Psoas muscle (tissue), 8 donors: Measurements from ENCODE around the gene TTC19. TPM values are rescaled to one million over a fixed set of nuclear protein-coding genes. Genes with fewer than 3 reads are reported as not detected.
"Not testable (repeated sequence)": the region's sequence is repeated elsewhere in the genome, so short reads cannot be mapped to it uniquely, and the experiment has no call there.

ENCODE experiments used
- ATAC-seq, 4 donors: fragments of 200-7000 bp; cut with Tn5 transposase; one replicate each; pipeline ENCODE4 v1.9.1; 2020; ENCODE audit warnings: moderate library complexity in 3 of 4, mild to moderate bottlenecking in 2 of 4
- DNase-seq, 2 donors: peaks; one replicate each; pipeline ENCODE4 v3.0.0-alpha.2; 2020
- H3K27ac ChIP-seq: fragments of 200-600 bp; one replicate; pipeline ENCODE4 v1.8.0; 2022
- H3K27me3 ChIP-seq, 3 donors: fragments of 200-600 bp in 1 of 3; one replicate each; pipeline versions ENCODE4 v1.6.1 to v1.8.0; 2013 to 2022; ENCODE audit warnings: low read length in 2 of 3, mild to moderate bottlenecking in 2 of 3, moderate library complexity in 1 of 3; ENCODE audit not compliant: insufficient read depth in 3 of 3
- H3K36me3 ChIP-seq, 2 donors: fragments of 200-600 bp in 1 of 2; one replicate each; pipeline versions ENCODE4 v1.6.1 to v1.8.0; 2013 to 2022; ENCODE audit warnings: low read depth in 1 of 2, mild to moderate bottlenecking in 1 of 2, moderate library complexity in 1 of 2; ENCODE audit not compliant: insufficient read depth in 1 of 2
- H3K4me1 ChIP-seq: fragments of 200-600 bp; one replicate; pipeline ENCODE4 v1.8.0; 2022
- H3K4me3 ChIP-seq: fragments of 200-600 bp; one replicate; pipeline ENCODE4 v1.8.0; 2022; ENCODE audit warnings: mild to moderate bottlenecking
- H3K9me3 ChIP-seq: fragments of 200-600 bp; one replicate; pipeline ENCODE4 v1.8.0; 2022
- WGBS, 3 donors: extraction: QIAGEN DNeasy Blood & Tissue Kit; methylation state at CpG; one replicate each; pipeline versions ENCODE4 v1.1.6 to v1.1.7; 2013; 5-methylcytosine and 5-hydroxymethylcytosine counted together
- intact Hi-C, 2 donors: fragments of 100-400 bp; cut with DNase I; formaldehyde crosslinking; loops; one replicate each; pipeline versions ENCODE4 v1.11.0 to v1.14.2; 2022
- polyA plus RNA-seq, 3 donors: library from polyadenylated mRNA; stranded (reverse); fragments of 200-250 nt; gene quantifications; one replicate each; pipeline ENCODE4 v1.2.3, GENCODE V29; 2013
- total RNA-seq, 4 donors: library from RNA; stranded (reverse); fragmentation: NEBNext Ultra II Directional in 2 of 4; extraction: Animal tissue kit (Norgen Biotek cat#: 25700) in 2 of 4; gene quantifications; one replicate each; pipeline versions ENCODE4 v1.2.1 to v1.2.4, GENCODE V29; 2021 to 2023
- TF ChIP-seq, protein P1 (sequence below): fragments of 200-600 bp; IDR thresholded peaks from one replicate; pipeline ENCODE4 v1.8.0; 2022; ENCODE audit warnings: antibody characterized with exemption
- donor health status: healthy with polysubstance abuse.
- donor health status: DM: no; HTN: no; CAD: no; lungs with moderate emphysema.
- donor health status: Bipolar disorder and iron deficiency.
- donor health status: healthy.
- donor health status: DM: yes; HTN: yes; CAD: no.
- donor health status: DM: no; HTN: no; CAD: no.
- donor health status: DM: no; HTN: no; CAD: no.
- donor health status: DM: yes; HTN: yes; CAD: no.

Gene TTC19
- total and polyA plus RNA-seq, 7 donors = 16.5 to 34.2 (median 27.2) TPM

DNA sequence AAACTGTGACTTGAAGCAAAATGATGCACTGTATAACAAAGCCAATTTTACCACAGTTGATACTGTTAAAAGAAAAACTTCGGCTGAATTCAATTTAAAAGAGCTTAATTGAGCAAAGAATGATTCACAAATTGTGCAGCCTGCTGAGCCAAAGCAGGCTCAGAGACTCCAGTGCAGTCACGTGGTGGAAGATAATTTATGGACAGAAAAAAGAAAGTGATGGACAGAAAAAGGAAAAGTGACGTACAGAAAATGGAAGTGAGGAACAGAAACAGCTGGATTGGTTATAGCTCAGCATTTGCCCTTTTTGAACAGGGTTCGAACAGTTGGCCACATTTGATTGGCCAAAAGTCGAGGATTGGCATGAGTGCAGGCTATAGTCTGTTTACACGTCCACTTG, 25.8 kb upstream of the TTC19 start:
- no peak for ATAC-seq
- 77 to 85% (median 82%) methylated on average over 6 of the region's 6 CpGs for WGBS, 3 donors

DNA sequence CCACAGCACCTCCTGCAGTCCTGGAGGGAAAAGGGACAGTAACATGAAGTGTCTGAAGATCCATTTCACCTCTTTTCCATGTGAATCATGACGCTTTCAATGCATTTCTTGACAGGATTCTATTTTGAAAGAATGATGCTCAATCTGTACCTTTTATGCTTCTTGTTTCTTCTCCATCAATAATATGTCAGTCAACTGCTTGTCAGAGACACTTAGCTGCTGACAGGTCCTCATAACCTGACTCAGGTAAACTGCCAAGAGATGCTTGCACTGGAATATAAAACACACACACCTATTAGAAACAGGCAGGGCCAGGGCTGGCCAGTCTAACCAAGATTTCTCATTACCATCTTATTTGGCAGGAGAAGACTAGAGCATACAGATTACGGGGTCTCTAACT, 21.7 kb upstream of the TTC19 start:
- WGBS, 3 donors = 93 to 96% (median 95%) methylated on average over 2 of the region's 2 CpGs
- TF ChIP-seq, protein P1, sequence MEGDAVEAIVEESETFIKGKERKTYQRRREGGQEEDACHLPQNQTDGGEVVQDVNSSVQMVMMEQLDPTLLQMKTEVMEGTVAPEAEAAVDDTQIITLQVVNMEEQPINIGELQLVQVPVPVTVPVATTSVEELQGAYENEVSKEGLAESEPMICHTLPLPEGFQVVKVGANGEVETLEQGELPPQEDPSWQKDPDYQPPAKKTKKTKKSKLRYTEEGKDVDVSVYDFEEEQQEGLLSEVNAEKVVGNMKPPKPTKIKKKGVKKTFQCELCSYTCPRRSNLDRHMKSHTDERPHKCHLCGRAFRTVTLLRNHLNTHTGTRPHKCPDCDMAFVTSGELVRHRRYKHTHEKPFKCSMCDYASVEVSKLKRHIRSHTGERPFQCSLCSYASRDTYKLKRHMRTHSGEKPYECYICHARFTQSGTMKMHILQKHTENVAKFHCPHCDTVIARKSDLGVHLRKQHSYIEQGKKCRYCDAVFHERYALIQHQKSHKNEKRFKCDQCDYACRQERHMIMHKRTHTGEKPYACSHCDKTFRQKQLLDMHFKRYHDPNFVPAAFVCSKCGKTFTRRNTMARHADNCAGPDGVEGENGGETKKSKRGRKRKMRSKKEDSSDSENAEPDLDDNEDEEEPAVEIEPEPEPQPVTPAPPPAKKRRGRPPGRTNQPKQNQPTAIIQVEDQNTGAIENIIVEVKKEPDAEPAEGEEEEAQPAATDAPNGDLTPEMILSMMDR = no peak

More for the DNA sequence above, 25.8 kb upstream of the TTC19 start:
- Histone ChIP-seq H3K27me3 (no peaks in the 10 kb centered on the region), H3K9me3 (no peaks in the 10 kb centered on the region), H3K27ac (no peak overlapping the region), H3K4me1 (no peaks in the 10 kb centered on the region), H3K36me3 (peaks cover 9 to 44% of the 10 kb centered on the region in 2 donors), H3K4me3 (no peak overlapping the region)
- DNase-seq = no peak
- intact Hi-C loops = no loop called here
- TF ChIP-seq, protein P1 = no peak

DNA sequence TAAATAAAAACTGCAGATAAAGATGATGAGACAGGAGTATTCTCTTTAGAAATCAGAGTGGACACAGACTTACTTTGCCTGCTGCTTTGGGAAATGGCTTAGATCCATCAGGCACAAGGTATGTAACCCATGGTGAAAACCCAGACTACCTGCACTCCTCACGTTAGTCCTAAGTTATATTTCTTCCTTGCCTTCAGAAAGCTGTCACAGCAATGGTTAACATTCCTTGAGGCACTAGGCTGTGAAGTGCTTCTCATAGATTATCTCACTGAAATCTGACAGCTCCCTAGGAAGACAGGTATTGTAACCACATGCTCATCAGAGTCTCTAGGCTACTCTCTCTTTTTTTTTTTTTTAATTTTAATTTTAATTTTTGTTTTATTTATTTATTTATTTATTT, 21.0 kb upstream of the TTC19 start:
- intact Hi-C loops = no loop called here
- Histone ChIP-seq H3K9me3 (no peaks in the 10 kb centered on the region), H3K27ac (no peak overlapping the region), H3K27me3 (no peaks in the 10 kb centered on the region), H3K36me3 (peaks cover 23 to 79% of the 10 kb centered on the region in 2 donors), H3K4me3 (no peak overlapping the region), H3K4me1 (no peaks in the 10 kb centered on the region)
- ATAC-seq (no peak), DNase-seq (no peak)
- TF ChIP-seq, protein P1 = no peak
- 83 to 96% (median 84%) methylated on average over 1 of the region's 1 CpG for WGBS, 3 donors

More for the DNA sequence above, 21.7 kb upstream of the TTC19 start:
- no peak for ATAC-seq
- no peaks in the 10 kb centered on the region for H3K4me1 ChIP-seq
- H3K36me3 ChIP-seq = peaks cover 23 to 74% of the 10 kb centered on the region in 2 donors
- intact Hi-C loops = no loop called here
- H3K4me3 ChIP-seq = no peak overlapping the region
- DNase-seq = no peak
- H3K9me3 ChIP-seq = no peaks in the 10 kb centered on the region
- H3K27ac ChIP-seq = no peak overlapping the region
- H3K27me3 ChIP-seq = no peaks in the 10 kb centered on the region

DNA sequence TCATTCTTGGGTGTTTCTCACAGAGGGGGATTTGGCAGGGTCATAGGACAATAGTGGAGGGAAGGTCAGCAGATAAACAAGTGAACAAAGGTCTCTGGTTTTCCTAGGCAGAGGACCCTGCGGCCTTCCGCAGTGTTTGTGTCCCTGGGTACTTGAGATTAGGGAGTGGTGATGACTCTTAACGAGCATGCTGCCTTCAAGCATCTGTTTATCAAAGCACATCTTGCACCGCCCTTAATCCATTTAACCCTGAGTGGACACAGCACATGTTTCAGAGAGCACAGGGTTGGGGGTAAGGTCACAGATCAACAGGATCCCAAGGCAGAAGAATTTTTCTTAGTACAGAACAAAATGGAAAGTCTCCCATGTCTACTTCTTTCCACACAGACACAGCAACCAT, 20.6 kb upstream of the TTC19 start:
- H3K27ac ChIP-seq, intact Hi-C loops, ATAC-seq, H3K9me3 ChIP-seq, DNase-seq, H3K27me3 ChIP-seq, H3K4me1 ChIP-seq, H3K4me3 ChIP-seq: not testable (repeated sequence)
- 60 to 71% (median 68%) methylated on average over 2 of the region's 4 CpGs for WGBS, 3 donors
- peaks cover 23 to 83% of the 10 kb centered on the region in 2 donors for H3K36me3 ChIP-seq

DNA sequence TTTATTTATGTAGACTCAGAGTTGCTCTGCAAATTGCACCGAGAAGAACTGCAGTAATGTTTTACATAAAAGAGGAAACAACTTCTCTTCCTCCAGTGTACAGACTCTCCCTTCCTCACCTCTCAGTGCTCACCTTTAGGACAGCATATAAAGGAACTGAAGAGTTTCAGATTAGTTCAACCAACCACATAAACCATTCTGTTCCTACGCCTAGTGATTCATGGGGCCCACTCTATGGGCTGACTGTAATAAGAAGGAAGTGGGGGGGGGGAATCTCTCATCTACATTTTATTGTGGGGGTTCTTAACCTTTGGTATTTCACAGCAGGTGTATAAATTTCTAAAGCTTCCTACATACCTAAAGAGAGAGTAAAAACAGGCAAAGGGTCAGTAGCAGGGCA, 18.4 kb upstream of the TTC19 start:
- 51 to 65% (median 62%) methylated on average over 2 of the region's 2 CpGs for WGBS, 3 donors
- H3K27me3 ChIP-seq = no peaks in the 10 kb centered on the region

More for the DNA sequence above, 18.4 kb upstream of the TTC19 start:
- intact Hi-C loops = no loop called here
- no peak overlapping the region for H3K4me3 ChIP-seq
- H3K27ac ChIP-seq = no peak overlapping the region
- ATAC-seq (no peak), DNase-seq (no peak)
- no peaks in the 10 kb centered on the region for H3K4me1 ChIP-seq
- H3K9me3 ChIP-seq = no peaks in the 10 kb centered on the region
- TF ChIP-seq, protein P1 = no peak
- H3K36me3 ChIP-seq = peaks cover 29 to 86% of the 10 kb centered on the region in 2 donors
